G401.6 (cell line): ENCODE data around the gene LITAF.
"Not testable (repeated sequence)": the region's sequence is repeated elsewhere in the genome, so short reads cannot be mapped to it uniquely, and the experiment has no call there.

Source experiments
- FAIRE-seq: peaks from 2 replicates; lab custom pipeline; 2012; peaks lifted over from hg19 to GRCh38; lab: Jason Lieb, UNC

Gene LITAF

GRCh38 chr16:11572301-11572995 lies 14.3 kb downstream of the LITAF start:
- no peak for FAIRE-seq

GRCh38 chr16:11571549-11571948 lies 15.2 kb downstream of the LITAF start:
- no peak for FAIRE-seq

GRCh38 chr16:11570806-11571205 lies 15.9 kb downstream of the LITAF start:
- FAIRE-seq, result no peak

- no peak for FAIRE-seq
Observed at GRCh38 chr16:11570258-11570657, 16.5 kb downstream of the LITAF start.

- no peak for FAIRE-seq
Observed at GRCh38 chr16:11566398-11566797, 20.3 kb downstream of the LITAF start.

- no peak for FAIRE-seq
Observed at GRCh38 chr16:11565665-11566064, 21.1 kb downstream of the LITAF start.

GRCh38 chr16:11564046-11564926 lies 22.4 kb downstream of the LITAF start:
- FAIRE-seq, result no peak

- no peak for FAIRE-seq
Observed at GRCh38 chr16:11563493-11564040, 23.2 kb downstream of the LITAF start.

GRCh38 chr16:11562941-11563340 lies 23.8 kb downstream of the LITAF start:
- FAIRE-seq, result no peak

GRCh38 chr16:11562411-11562810 lies 24.3 kb downstream of the LITAF start:
- no peak for FAIRE-seq

GRCh38 chr16:11561856-11562255 lies 24.9 kb downstream of the LITAF start:
- FAIRE-seq, result no peak

- FAIRE-seq, result no peak
Observed at GRCh38 chr16:11561454-11561805, 25.3 kb downstream of the LITAF start.

- FAIRE-seq, result no peak
Observed at GRCh38 chr16:11560701-11561453, 25.8 kb downstream of the LITAF start.

- not testable (repeated sequence) for FAIRE-seq
Observed at GRCh38 chr16:11558308-11558823, 28.4 kb downstream of the LITAF start.

GRCh38 chr16:11557801-11558200 lies 28.9 kb downstream of the LITAF start:
- no peak for FAIRE-seq

GRCh38 chr16:11556945-11557720 lies 29.6 kb downstream of the LITAF start:
- no peak for FAIRE-seq

- no peak for FAIRE-seq
Observed at GRCh38 chr16:11556214-11556819, 30.4 kb downstream of the LITAF start.

GRCh38 chr16:11554053-11554452 lies 32.7 kb downstream of the LITAF start:
- FAIRE-seq, result no peak

GRCh38 chr16:11553371-11553770 lies 33.3 kb downstream of the LITAF start:
- no peak for FAIRE-seq

GRCh38 chr16:11552440-11552839 lies 34.3 kb downstream of the LITAF start:
- no peak for FAIRE-seq

GRCh38 chr16:11551842-11552241 lies 34.9 kb downstream of the LITAF start:
- FAIRE-seq, result no peak
